ENCODE measurements around the gene PIK3C2B.
"Not testable (repeated sequence)": the region's sequence is repeated elsewhere in the genome, so short reads cannot be mapped to it uniquely, and the experiment has no call there.

PIK3C2B gene, protein sequence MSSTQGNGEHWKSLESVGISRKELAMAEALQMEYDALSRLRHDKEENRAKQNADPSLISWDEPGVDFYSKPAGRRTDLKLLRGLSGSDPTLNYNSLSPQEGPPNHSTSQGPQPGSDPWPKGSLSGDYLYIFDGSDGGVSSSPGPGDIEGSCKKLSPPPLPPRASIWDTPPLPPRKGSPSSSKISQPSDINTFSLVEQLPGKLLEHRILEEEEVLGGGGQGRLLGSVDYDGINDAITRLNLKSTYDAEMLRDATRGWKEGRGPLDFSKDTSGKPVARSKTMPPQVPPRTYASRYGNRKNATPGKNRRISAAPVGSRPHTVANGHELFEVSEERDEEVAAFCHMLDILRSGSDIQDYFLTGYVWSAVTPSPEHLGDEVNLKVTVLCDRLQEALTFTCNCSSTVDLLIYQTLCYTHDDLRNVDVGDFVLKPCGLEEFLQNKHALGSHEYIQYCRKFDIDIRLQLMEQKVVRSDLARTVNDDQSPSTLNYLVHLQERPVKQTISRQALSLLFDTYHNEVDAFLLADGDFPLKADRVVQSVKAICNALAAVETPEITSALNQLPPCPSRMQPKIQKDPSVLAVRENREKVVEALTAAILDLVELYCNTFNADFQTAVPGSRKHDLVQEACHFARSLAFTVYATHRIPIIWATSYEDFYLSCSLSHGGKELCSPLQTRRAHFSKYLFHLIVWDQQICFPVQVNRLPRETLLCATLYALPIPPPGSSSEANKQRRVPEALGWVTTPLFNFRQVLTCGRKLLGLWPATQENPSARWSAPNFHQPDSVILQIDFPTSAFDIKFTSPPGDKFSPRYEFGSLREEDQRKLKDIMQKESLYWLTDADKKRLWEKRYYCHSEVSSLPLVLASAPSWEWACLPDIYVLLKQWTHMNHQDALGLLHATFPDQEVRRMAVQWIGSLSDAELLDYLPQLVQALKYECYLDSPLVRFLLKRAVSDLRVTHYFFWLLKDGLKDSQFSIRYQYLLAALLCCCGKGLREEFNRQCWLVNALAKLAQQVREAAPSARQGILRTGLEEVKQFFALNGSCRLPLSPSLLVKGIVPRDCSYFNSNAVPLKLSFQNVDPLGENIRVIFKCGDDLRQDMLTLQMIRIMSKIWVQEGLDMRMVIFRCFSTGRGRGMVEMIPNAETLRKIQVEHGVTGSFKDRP (N-terminal part only)

DNA sequence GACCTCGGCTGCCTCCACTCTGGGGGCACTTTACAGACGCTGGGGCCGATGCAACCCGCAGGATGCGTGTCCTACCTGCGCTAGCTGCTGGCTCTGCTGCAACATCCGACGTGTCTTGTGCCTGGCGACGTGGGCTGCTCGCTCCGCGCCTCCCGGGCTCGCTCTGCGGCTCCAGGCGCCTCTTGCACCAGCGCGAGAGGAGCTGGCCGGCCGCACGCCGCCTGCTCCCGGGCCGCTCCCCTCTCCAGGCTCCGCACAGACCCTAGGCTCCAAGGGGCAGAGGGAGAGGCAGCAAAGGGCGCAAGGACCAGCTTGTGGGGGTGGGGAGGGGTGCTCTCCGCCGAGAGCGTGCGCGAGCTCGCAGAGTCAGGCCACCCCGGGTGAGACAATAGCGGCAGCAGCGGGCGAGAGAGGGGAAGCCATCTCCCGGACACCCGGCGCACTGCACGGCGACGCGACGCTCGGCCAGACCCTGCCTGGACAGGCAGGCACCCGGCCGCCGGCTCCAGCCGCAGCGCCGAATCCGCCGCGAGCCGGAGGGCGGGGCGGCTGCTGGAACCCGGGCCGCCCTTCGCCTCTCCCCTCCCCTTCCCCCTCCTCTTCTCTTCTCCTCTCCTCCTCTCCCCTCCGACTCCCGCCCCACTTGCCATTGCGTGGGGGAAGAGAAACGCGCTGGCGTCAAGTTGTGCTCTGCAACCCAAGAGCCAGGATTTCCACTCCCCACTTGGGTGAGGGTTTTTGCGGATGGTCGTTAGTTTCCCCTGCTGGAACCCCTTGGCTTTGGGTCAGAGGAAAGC, at the start of gene PIK3C2B:
Gene PIK3C2B (minus strand): TSS at position 525 of the 797 bp plus-strand sequence. CDS start 25,003 bp downstream, outside the sequence.
- peak; percentile 87 for DNase-seq (ENCODE audit: low spot score)

DNA sequence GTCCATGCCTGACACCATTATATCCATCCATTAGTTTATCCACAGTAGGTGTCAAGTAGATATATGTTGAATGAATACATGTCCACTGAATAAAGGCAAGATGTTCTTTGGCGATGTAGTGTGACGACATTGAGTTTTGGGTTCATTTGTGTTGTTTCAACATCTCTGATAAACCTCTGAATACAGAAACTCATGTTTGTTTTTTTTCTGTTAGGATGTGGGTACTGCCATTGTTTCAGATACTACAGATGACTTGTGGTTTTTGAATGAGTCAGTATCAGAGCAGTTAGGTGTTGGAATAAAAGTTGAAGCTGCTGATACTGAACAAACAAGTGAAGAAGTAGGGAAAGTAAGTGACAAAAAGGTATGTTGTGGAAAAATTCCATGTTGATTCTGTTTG, 49.7 kb upstream of the PIK3C2B start:
- no peak for DNase-seq (ENCODE audit: low spot score)

DNA sequence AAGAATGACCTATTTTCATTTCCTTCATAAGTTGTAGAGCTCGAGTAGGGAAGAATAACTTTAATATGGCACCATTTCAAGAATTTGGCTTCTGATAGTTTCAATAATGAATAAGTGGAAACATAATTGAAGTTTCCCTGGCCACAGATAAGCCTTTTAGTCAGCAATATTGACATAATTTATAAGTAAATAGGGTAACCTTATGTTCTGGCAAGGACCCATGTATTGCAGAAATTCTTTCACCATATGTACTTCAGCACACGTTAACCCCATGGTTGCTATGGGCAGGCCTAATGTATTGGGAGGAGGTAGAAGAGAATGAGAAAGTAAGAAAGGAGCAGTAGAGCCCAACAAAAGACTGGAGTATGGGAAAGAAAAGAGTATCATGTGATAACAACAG, 47.0 kb upstream of the PIK3C2B start:
- no peak for DNase-seq (ENCODE audit: low spot score)

DNA sequence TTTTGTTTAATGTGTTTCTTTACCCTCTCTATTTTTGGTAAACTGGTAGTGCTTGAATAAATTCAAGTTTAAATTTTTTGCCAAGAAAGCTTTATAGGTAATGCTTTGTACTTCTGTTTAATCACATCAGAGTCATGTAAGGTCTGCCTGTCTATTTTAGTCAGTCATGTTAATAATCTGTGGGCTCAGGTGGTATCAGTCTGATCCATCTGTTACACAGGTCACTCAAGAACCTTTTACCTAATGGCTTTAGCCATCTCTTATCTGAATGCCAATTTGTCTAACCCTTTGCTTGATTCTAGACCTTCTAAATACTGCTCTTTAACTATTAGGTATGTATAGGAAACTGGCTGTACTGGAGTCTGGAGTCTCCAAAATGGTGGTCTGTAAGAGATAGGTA, 38.2 kb upstream of the PIK3C2B start:
- no peak for DNase-seq (ENCODE audit: low spot score)

DNA sequence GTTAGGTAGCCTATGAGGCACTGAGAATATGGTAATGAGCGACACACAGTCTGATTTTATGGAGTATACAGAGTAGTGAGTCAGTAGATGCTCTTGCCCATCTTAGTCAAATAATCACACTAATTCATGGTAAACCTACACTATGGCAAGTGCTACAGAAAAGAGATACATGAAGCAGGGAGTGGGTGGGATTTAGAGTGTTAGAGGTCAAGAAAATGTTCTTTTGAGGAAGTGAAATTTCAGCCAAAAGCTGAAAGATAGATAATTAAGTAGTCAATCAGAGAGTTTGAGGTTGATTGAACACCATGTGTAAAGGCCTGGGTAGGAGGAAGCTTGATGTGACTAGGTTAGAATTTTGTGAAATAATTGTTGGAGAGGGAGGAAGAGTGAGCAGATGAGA, 36.3 kb upstream of the PIK3C2B start:
- no peak for DNase-seq (ENCODE audit: low spot score)

DNA sequence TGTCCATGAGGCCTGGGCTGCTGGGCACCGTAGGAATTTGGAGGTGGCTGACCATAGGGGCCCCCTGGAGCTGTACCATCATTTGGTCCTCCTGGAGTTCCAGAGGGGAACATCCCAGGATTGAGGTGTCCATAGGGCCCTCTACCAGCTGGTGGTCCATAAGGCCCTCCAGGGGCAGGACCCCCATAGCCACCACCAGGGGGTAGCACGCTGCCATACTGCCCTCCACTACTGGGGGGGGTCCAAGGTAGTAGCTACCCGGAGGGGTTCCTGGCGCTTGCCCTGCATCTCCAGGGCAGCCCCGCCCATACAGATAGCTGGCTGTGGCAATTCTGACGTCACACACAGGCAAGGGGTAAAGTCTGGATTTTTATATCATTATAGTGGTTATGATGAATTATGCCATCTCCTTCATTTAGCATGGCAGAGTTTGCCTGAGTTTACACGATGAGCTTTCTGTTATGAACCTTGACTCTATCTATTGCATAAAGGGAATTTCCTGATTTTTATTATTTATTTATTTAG, 34.8 kb upstream of the PIK3C2B start:
- DNase-seq (ENCODE audit: low spot score), result no peak

DNA sequence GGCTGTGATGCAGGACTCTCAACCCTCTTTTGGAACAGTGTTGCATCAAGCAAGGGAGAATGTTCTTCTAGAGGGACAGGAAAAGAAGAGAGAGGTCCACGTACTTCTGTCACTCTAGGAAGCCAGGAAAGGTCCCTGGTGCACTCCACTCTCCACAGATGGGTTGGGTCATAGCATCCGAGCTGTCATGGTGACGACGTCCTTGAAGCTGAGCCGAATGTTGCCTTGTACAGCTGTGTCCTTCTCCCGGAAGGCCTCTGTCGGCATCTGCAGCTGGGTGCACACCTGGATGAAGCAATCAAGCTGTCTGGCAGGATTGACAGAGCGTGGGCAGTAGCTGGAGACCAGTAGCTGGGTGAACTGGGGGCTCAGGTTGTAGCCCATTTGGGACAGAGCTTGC, 34.1 kb upstream of the PIK3C2B start:
- DNase-seq (ENCODE audit: low spot score), result no peak

DNA sequence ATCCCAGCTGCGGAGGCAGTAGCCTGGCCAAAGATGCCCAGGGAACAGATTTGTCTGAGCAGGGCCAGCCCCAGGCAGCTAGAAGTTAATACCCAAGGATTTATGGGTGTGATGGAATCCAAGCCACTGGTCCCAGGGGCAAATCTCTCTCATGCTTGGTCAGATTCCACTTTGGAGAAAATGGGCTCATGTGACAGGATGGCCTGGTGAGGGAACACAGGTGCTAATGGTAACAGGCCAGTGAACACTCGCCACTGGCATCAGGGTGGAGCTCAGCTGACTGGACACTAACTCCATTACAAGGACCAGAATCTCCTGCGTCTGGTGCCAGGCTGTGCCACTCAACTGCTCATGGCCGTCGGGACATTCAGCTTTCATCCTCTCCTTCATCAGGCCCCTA, 33.6 kb upstream of the PIK3C2B start:
- no peak for DNase-seq (ENCODE audit: low spot score)

DNA sequence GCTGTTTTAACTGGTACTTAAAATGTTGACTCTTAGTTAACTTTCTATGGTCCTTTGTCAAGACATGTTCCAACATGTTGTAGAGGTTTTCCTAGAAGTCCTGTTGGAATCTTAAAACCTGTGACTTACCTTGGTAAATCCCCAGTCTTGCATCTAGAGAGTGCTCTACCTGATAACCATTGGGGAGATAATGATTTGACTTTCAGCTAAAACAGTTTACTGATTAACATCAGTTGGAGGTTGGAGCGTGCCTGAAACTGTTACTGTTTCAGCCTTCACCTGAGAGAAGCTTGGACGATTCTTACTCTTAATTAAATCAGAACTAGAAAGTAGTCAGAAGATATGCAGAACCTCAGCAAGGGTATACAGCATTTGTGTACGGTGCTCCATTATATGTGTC, 30.4 kb upstream of the PIK3C2B start:
- no peak for DNase-seq (ENCODE audit: low spot score)

DNA sequence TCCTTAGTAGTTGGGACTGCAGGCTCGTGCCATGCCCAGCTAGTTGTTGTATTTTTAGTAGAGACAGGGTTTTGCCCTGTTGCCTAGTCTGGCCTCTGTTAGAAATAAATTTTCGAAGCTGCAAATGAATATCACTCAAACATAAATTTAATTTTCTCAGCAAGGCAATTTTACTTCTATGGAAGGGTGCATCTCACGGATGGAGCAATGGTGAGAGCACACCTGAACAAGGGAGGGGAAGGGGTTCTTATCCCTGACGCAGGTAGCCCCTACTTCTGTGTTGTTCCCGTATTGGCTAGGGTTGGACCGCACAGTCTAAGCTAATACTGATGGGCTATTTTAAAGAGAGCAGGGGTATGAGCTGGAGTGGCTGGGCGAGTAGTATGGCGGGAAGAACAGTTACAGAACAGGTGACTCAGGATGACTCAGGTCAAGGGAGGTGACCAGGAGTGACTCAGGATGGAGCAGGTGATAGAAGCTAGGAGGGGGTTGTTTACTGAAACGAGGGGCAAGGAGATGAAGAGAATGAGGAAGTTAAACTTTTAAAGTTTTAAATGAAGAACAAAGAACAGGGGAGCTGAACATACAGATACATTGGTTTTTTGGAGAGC, 29.1 kb upstream of the PIK3C2B start:
- DNase-seq (ENCODE audit: low spot score), result peak; percentile 82

DNA sequence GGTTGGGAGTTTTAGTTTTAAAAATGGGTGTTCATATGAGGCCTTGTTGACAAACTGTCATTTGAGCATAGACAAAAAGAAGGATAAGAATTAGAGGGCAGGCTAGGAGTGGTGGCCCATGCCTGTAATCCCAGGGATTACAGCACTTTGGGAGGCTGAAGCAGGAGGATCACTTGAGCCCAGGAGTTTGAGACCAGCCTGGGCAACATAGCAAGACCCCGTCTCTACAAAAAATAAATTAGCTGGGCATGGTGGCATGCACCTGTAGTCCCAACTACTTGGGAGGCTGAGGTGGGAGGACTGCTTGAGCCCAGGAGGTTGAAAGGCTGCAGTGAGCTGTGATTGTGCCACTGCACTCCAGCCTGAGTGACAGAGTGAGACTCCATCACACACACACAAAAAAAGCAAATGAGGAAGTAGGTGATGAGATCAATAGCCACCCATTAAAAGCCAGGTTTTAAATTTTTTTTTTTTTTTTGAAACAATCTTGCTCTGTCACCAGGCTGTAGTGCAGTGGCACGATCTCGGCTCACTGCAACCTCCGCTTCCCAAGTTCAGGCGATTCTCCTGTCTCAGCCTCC, 27.4 kb upstream of the PIK3C2B start:
- DNase-seq (ENCODE audit: low spot score), result not testable (repeated sequence)

DNA sequence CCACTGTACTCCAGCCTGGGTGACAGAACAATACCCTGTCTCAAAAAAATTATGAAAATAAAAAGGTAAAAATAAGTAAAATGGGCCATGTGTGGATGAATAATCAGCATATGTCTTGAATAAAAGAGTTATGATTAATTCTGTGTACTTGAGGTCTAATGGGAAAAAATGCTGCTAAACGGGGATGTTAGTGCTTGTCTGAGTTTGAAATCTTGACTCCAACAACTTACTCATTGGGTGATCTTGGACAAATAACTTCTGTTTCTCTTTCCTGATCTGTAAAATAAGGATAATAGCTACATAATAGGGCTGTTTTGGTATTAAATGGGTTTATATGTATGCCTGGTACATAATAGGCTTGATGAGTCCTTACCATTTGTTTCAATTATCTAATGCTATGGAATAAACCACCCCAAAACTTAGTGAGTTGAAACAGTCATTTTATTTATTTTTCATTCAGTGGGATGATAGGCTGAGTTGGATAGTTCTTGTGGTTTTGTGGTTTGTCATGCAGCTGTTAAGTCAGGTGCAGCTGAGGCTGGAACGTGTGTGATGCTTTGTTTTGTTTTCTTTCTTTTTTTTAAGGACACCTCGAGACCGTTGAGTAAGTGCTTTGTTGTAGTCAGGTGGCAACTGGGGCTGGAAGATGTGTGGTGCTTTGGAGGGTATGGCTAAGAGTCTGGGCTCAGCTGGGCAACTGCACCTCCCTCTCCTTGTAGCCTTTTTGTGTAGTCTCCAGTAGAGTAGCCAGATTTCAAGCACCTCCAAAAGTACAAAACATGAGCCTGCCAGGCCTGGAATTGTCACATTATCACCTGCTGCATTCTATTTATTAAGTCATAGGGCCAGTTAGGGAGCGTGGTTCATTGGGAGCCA, 26.5 kb upstream of the PIK3C2B start:
- peak; percentile 46 for DNase-seq (ENCODE audit: low spot score)

DNA sequence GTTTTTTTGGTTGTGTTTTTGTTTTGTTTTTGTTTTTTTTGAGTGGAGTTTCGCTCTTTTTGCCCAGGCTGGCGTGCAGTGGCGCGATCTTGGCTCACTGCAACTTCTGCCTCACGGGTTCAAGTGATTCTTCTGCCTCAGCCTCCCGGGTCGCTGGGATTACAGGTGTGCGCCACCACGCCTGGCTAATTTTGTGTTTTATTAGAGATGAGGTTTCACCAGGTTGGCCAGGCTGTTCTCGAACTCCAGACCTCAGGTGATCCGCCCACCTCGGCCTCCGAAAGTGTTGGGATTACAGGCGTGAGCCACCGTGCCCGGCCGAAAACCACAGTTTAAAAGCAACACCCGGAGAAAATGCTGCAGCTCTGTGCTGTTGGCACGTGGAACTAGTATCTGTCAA, 22.8 kb upstream of the PIK3C2B start:
- not testable (repeated sequence) for DNase-seq (ENCODE audit: low spot score)

DNA sequence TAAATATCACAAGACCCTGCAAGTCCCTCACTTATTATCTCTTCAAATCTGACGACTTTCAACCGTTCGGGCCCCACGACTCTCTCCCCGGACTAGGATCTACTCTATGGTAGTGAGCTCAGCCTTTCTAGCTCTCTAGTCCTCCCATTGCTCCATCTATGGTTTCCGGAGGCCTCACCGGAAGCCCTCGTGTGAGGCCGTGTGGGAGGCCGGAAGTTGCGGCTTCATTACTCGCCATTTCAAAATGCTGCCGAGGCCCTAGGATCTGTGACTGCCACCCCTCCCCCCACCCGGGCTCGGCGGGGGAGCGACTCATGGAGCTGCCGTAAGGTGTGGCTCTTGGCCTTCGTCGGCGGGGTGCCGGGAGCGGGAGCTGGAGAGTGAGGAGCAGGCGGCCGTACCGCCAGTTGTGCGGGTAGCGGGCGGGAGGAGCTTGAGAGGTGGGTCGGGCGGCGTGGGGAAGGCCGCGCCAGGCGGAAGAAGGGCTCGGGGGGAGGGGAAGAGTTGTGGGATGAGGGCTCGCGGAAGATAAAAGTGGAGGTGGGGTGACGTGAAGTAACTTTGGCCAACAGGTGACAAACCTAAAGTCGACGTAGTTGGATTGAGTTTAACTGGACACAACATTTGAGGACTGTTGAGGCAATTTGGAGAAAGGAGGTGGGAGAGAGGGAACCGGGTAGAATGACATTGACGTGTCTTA, 21.7 kb upstream of the PIK3C2B start, which contains the start of gene MDM4:
Gene MDM4 (plus strand): TSS at position 227 of the 700 bp plus-strand sequence. CDS start 9,113 bp downstream, outside the sequence.
- peak; percentile 95 for DNase-seq (ENCODE audit: low spot score)

DNA sequence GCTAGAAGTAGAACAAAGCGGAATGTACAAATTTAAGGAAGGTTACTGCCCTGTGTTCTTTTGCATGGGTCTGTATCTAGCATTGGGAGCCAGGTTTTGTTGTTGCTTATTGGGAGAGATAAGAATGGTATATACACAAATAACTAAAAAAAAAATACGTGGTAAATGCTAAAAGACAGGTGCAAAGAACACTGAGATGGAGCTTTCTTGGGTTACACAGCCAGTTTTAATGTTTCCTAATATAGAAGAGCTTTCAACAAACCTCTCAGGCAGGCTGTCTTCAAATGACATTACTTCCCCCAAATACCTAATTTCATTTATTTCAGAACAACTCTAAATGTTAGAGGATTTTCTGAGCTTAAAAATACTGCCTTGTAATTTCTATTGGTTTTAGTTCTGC, 20.2 kb upstream of the PIK3C2B start:
- DNase-seq (ENCODE audit: low spot score), result no peak

DNA sequence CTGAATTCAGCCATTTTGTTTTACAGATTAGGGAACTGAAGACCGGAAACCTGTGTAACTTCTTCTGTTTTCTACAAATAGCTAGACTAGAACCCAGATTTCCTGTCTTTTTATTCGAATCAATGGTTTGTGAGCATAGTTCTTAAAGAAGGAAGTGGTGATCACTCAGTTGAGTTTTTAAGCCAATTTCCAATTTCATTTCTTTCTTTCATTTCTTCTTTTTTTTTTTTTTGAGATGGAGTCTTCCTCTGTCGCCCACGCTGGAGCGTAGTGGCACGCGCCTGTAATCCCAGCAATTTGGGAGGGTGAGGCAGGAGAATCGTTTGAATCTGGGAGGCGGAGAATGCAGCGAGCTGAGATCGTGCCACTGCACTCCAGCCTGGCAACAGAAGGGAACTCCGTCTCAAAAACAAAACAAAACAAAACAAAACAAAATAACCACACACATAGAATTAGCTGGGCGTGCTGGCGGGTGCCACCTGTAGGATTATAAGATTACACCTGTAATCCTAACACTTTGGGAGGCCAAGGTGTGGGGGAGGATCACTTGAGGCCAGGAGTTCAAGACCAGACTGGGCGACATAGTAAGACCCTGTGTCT, 18.6 kb upstream of the PIK3C2B start:
- no peak for DNase-seq (ENCODE audit: low spot score)

DNA sequence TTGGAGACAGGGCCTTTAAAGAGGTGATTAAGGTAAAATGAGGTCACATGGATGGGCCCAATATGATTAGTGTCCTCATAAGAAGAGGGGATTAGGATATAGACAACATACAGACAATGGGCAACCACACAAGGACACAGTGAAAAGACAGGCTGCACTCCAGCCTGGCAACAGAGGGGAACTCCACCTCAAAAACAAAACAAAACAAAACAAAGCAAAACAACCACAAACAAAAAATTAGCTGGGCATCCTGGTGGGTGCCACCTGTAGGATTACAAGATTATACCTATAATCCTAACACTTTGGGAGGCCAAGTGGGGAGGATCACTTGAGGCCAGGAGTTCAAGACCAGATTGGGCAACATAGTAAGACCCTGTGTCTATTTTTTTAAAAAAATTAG, 16.8 kb upstream of the PIK3C2B start:
- no peak for DNase-seq (ENCODE audit: low spot score)

DNA sequence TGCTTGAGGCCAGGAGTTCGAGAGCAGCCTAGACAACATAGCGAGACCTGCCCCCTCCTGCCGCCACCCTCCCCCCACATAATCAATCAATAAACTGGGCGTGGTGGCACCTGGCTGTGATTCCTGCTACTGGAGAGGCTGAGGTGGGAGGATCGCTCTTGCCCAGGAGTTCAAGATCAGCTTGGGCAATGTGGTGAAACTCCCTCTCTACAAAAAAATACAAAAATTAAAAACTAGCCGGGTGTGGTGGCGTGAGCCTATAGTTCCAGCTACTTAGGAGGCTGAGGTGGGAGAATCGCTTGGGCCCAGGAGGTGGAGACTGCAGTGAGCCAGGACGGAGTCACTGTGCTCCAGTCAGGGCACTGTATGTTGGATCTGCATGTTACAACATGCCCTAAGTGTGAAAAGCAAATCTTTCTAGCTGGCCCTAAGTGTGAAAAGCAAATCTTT, 14.6 kb upstream of the PIK3C2B start:
- no peak for DNase-seq (ENCODE audit: low spot score)

Data from LoVo (cell line).